ENCODE data around the gene CA4.
"Not testable (repeated sequence)": the region's sequence is repeated elsewhere in the genome, so short reads cannot be mapped to it uniquely, and the experiment has no call there.

CA4 gene

GRCh38 chr17:60149691-60150582 is at the start of gene CA4:
Gene CA4 (plus strand): TSS chr17:60149973. CDS start chr17:60150035, 62 bp downstream.
- DNase-seq (ENCODE audit: low spot score) = no peak

GRCh38 chr17:60100577-60100976 is 49.2 kb upstream of the CA4 start:
- not testable (repeated sequence) for DNase-seq (ENCODE audit: low spot score)

GRCh38 chr17:60102015-60102631 is 47.6 kb upstream of the CA4 start:
- DNase-seq (ENCODE audit: low spot score) = not testable (repeated sequence)

- peak; percentile 49 for DNase-seq (ENCODE audit: low spot score)
Measured at GRCh38 chr17:60102632-60103096, 47.1 kb upstream of the CA4 start.

- DNase-seq (ENCODE audit: low spot score) = no peak
Measured at GRCh38 chr17:60103957-60104356, 45.8 kb upstream of the CA4 start.

- DNase-seq (ENCODE audit: low spot score) = no peak
Measured at GRCh38 chr17:60106340-60107059, 43.3 kb upstream of the CA4 start.

GRCh38 chr17:60107526-60108257 is 42.1 kb upstream of the CA4 start:
- no peak for DNase-seq (ENCODE audit: low spot score)

- not testable (repeated sequence) for DNase-seq (ENCODE audit: low spot score)
Measured at GRCh38 chr17:60108309-60108708, 41.5 kb upstream of the CA4 start.

GRCh38 chr17:60108712-60109111 is 41.1 kb upstream of the CA4 start:
- no peak for DNase-seq (ENCODE audit: low spot score)

GRCh38 chr17:60109161-60109560 is 40.6 kb upstream of the CA4 start:
- DNase-seq (ENCODE audit: low spot score) = no peak

GRCh38 chr17:60110586-60110985 is 39.2 kb upstream of the CA4 start:
- DNase-seq (ENCODE audit: low spot score) = no peak

GRCh38 chr17:60111661-60112060 is 38.1 kb upstream of the CA4 start:
- DNase-seq (ENCODE audit: low spot score) = not testable (repeated sequence)

- not testable (repeated sequence) for DNase-seq (ENCODE audit: low spot score)
Measured at GRCh38 chr17:60115364-60115763, 34.4 kb upstream of the CA4 start.

GRCh38 chr17:60116196-60116595 is 33.6 kb upstream of the CA4 start:
- DNase-seq (ENCODE audit: low spot score) = not testable (repeated sequence)

- DNase-seq (ENCODE audit: low spot score) = not testable (repeated sequence)
Measured at GRCh38 chr17:60119162-60119561, 30.6 kb upstream of the CA4 start.

- not testable (repeated sequence) for DNase-seq (ENCODE audit: low spot score)
Measured at GRCh38 chr17:60119807-60120748, 29.7 kb upstream of the CA4 start.

GRCh38 chr17:60127068-60128064 is 22.4 kb upstream of the CA4 start:
- DNase-seq (ENCODE audit: low spot score) = no peak

GRCh38 chr17:60128171-60128859 is 21.5 kb upstream of the CA4 start:
- no peak for DNase-seq (ENCODE audit: low spot score)

GRCh38 chr17:60129164-60129563 is 20.6 kb upstream of the CA4 start:
- no peak for DNase-seq (ENCODE audit: low spot score)

Data from SW480 (cell line).